HEK293 (cell line): ENCODE measurements around the gene KRTAP22-1.

Experiments used
- HOXA7 ChIP-seq: sonication (generic); formaldehyde crosslinking; IDR thresholded peaks from 2 replicates; pipeline ENCODE4 v1.8.1; 2022; ENCODE audit warnings: missing genetic modification reagents, borderline replicate concordance
- REPIN1 ChIP-seq: fragments of 450-650 bp; formaldehyde crosslinking; IDR thresholded peaks from 2 replicates; pipeline ENCODE4 v1.5.1; 2017; ENCODE audit warnings: missing biosample characterization, missing genetic modification characterization, low read depth
- SETDB1 ChIP-seq: IDR thresholded peaks from one replicate; pipeline ENCODE4 v1.6.1; 2017; ENCODE audit warnings: mild to moderate bottlenecking, low read length, moderate library complexity, mixed read lengths; ENCODE audit not compliant: insufficient read length
- YY1 ChIP-seq: fragments of 450-650 bp; formaldehyde crosslinking; IDR thresholded peaks from 2 replicates; pipeline ENCODE4 v1.5.1; 2018; ENCODE audit warnings: missing biosample characterization, missing genetic modification characterization
- ZNF169 ChIP-seq: fragments of 450-650 bp; formaldehyde crosslinking; IDR thresholded peaks from 2 replicates; pipeline ENCODE4 v1.5.1; 2016; ENCODE audit warnings: missing biosample characterization, missing genetic modification characterization
- ZNF18 ChIP-seq: fragments of 450-650 bp; formaldehyde crosslinking; IDR thresholded peaks from 2 replicates; pipeline ENCODE4 v1.5.1; 2016; ENCODE audit warnings: missing biosample characterization, missing genetic modification characterization
- ZNF37A ChIP-seq: fragments of 450-650 bp; IDR thresholded peaks from 2 replicates; pipeline ENCODE4 v1.5.1; 2018; ENCODE audit warnings: missing biosample characterization, missing genetic modification characterization
- ZNF521 ChIP-seq: fragments of 450-650 bp; formaldehyde crosslinking; IDR thresholded peaks from 2 replicates; pipeline ENCODE4 v1.5.1; 2017; ENCODE audit warnings: missing biosample characterization, mild to moderate bottlenecking, missing genetic modification characterization
- ZNF747 ChIP-seq: fragments of 450-650 bp; formaldehyde crosslinking; IDR thresholded peaks from 2 replicates; pipeline ENCODE4 v1.5.1; 2016; ENCODE audit warnings: missing biosample characterization, missing genetic modification characterization
- TF ChIP-seq, protein P1 (sequence below): fragments of 450-650 bp; formaldehyde crosslinking; IDR thresholded peaks from 2 replicates; pipeline ENCODE4 v1.5.1; 2016; ENCODE audit warnings: missing biosample characterization, missing genetic modification characterization
- TF ChIP-seq, protein P2 (sequence below): fragments of 450-650 bp; formaldehyde crosslinking; IDR thresholded peaks from 2 replicates; pipeline ENCODE4 v1.5.1; 2016; ENCODE audit warnings: missing biosample characterization, missing genetic modification characterization
- TF ChIP-seq, protein P3 (sequence below): IDR thresholded peaks from 2 replicates; pipeline ENCODE4 v1.6.1; 2011; ENCODE audit warnings: mild to moderate bottlenecking, low read depth, low read length, borderline replicate concordance

GRCh38 chr21:30625449-30626165, 24.7 kb downstream of the KRTAP22-1 start:
- TF ChIP-seq, protein P1, sequence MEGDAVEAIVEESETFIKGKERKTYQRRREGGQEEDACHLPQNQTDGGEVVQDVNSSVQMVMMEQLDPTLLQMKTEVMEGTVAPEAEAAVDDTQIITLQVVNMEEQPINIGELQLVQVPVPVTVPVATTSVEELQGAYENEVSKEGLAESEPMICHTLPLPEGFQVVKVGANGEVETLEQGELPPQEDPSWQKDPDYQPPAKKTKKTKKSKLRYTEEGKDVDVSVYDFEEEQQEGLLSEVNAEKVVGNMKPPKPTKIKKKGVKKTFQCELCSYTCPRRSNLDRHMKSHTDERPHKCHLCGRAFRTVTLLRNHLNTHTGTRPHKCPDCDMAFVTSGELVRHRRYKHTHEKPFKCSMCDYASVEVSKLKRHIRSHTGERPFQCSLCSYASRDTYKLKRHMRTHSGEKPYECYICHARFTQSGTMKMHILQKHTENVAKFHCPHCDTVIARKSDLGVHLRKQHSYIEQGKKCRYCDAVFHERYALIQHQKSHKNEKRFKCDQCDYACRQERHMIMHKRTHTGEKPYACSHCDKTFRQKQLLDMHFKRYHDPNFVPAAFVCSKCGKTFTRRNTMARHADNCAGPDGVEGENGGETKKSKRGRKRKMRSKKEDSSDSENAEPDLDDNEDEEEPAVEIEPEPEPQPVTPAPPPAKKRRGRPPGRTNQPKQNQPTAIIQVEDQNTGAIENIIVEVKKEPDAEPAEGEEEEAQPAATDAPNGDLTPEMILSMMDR (tag by site-specific recombination), result no peak
- TF ChIP-seq ZNF18 (tag by site-specific recombination), result no peak
- TF ChIP-seq, protein P2, sequence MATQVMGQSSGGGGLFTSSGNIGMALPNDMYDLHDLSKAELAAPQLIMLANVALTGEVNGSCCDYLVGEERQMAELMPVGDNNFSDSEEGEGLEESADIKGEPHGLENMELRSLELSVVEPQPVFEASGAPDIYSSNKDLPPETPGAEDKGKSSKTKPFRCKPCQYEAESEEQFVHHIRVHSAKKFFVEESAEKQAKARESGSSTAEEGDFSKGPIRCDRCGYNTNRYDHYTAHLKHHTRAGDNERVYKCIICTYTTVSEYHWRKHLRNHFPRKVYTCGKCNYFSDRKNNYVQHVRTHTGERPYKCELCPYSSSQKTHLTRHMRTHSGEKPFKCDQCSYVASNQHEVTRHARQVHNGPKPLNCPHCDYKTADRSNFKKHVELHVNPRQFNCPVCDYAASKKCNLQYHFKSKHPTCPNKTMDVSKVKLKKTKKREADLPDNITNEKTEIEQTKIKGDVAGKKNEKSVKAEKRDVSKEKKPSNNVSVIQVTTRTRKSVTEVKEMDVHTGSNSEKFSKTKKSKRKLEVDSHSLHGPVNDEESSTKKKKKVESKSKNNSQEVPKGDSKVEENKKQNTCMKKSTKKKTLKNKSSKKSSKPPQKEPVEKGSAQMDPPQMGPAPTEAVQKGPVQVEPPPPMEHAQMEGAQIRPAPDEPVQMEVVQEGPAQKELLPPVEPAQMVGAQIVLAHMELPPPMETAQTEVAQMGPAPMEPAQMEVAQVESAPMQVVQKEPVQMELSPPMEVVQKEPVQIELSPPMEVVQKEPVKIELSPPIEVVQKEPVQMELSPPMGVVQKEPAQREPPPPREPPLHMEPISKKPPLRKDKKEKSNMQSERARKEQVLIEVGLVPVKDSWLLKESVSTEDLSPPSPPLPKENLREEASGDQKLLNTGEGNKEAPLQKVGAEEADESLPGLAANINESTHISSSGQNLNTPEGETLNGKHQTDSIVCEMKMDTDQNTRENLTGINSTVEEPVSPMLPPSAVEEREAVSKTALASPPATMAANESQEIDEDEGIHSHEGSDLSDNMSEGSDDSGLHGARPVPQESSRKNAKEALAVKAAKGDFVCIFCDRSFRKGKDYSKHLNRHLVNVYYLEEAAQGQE (tag by site-specific recombination), result no peak
- TF ChIP-seq ZNF169 (tag by site-specific recombination), result no peak
- no peak for TF ChIP-seq ZNF37A (tag by site-specific recombination)
- TF ChIP-seq, protein P3, sequence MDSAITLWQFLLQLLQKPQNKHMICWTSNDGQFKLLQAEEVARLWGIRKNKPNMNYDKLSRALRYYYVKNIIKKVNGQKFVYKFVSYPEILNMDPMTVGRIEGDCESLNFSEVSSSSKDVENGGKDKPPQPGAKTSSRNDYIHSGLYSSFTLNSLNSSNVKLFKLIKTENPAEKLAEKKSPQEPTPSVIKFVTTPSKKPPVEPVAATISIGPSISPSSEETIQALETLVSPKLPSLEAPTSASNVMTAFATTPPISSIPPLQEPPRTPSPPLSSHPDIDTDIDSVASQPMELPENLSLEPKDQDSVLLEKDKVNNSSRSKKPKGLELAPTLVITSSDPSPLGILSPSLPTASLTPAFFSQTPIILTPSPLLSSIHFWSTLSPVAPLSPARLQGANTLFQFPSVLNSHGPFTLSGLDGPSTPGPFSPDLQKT, result no peak
- no peak for TF ChIP-seq SETDB1
- no peak for TF ChIP-seq ZNF747 (tag by site-specific recombination)
- no peak for TF ChIP-seq HOXA7 (CRISPR knock-in tag)
- no peak for TF ChIP-seq ZNF521
- TF ChIP-seq YY1 (tag by site-specific recombination), result no peak
- no peak for TF ChIP-seq REPIN1 (tag by site-specific recombination)
